ENCODE data around the gene KRT84.

DNA sequence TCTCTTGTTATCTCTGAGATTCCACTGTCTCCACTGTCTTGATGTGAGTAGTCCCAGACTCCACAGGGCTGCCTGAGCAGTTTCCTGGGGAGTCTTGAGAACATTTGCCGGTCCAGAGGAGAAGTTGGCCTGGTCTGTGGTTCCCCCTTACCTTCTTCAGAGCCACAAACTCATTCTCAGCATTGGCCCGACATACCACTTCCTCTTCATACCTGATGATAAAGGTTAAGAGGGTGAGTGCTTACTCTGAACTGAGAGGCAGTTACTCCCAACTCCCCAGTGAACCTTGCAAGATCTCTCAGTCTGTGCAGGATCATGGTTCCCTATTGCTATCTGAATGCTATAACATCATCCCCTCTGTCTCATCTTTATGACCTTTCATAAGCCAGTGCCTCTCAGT lies 2.6 kb downstream of the KRT84 start:
- TF ChIP-seq EZH2 (IDR thresholded peaks at IDR 0.05) (no peak), POLR2AphosphoS5 (IDR thresholded peaks at IDR 0.05; ENCODE audit: borderline replicate concordance, low read depth, low read length) (no peak)

All from SK-N-MC (cell line).